Breast epithelium (tissue), 4 donors: ENCODE data around the gene NTSR2. TPM values are rescaled to one million over a fixed set of nuclear protein-coding genes. Genes with fewer than 3 reads are reported as not detected.

Source experiments
- DNase-seq, 2 donors: peaks; one replicate each; pipeline ENCODE4 v3.0.0-alpha.2; 2019; ENCODE audit warnings: low spot score in 2 of 2
- H3K27ac ChIP-seq, 2 donors: fragments of 200-600 bp; sonication (generic) in 1 of 2; one replicate each; pipeline ENCODE4 v1.5.1; 2016 to 2019; ENCODE audit warnings: mild to moderate bottlenecking in 1 of 2
- H3K27me3 ChIP-seq, 2 donors: fragments of 200-600 bp; sonication (generic) in 1 of 2; one replicate each; pipeline versions ENCODE4 v1.5.1 to v1.6.0; 2017 to 2019; ENCODE audit warnings: control low read depth in 1 of 2, mild to moderate bottlenecking in 1 of 2
- H3K36me3 ChIP-seq: fragments of 200-600 bp; one replicate; pipeline ENCODE4 v1.5.1; 2019
- H3K4me1 ChIP-seq, 2 donors: fragments of 200-600 bp; sonication (generic); one replicate each; pipeline ENCODE4 v1.5.1; 2016 to 2019; ENCODE audit warnings: control low read depth in 1 of 2
- H3K4me3 ChIP-seq, 3 donors: fragments of 200-600 bp; sonication (generic); 1 replicate in 2 of 3; 2 replicates in 1 of 3; pipeline ENCODE4 v1.5.1; 2016 to 2019; ENCODE audit warnings: mild to moderate bottlenecking in 3 of 3, moderate library complexity in 2 of 3
- H3K9me3 ChIP-seq, 2 donors: fragments of 200-600 bp; sonication (generic) in 1 of 2; one replicate each; pipeline ENCODE4 v1.5.1; 2016 to 2019; ENCODE audit warnings: control low read depth in 1 of 2
- CTCF ChIP-seq, 3 donors: fragments of 450-650 bp; IDR thresholded peaks; one replicate each; pipeline ENCODE4 v1.5.1; 2016 to 2017; ENCODE audit warnings: antibody characterized with exemption in 3 of 3, mild to moderate bottlenecking in 3 of 3, moderate library complexity in 3 of 3
- POLR2A ChIP-seq: fragments of 450-650 bp; IDR thresholded peaks from one replicate; pipeline ENCODE4 v1.6.1; 2016; ENCODE audit warnings: antibody characterized with exemption, mild to moderate bottlenecking, moderate library complexity
- POLR2AphosphoS5 ChIP-seq, 3 donors: sonication (generic); formaldehyde crosslinking; IDR thresholded peaks; one replicate each; pipeline ENCODE4 v1.6.1; 2017; ENCODE audit warnings: antibody characterized with exemption in 3 of 3
- intact Hi-C: fragments of 100-400 bp; cut with DNase I; formaldehyde crosslinking; loops from one replicate; pipeline ENCODE4 v1.15.1; 2023; ENCODE audit warnings: low total_unique reads
- total RNA-seq, 3 donors: library from RNA; depleted of rRNA; stranded (reverse); fragments of >200 nt; gene quantifications; one replicate each; pipeline ENCODE4 v1.1.0, GENCODE V29; 2016

The NTSR2 gene
- total RNA-seq, 3 donors from 2014 or later, result 0.32 TPM; not detected in 2

- Histone ChIP-seq H3K9me3 (no peaks in the 10 kb centered on the region), H3K4me1 (no peaks in the 10 kb centered on the region), H3K27ac (no peak overlapping the region), H3K27me3 (no peaks in the 10 kb centered on the region), H3K36me3 (no peaks in the 10 kb centered on the region), H3K4me3 (no peak overlapping the region)
- no peak for TF ChIP-seq CTCF (IDR thresholded peaks at IDR 0.05)
- no peak for TF ChIP-seq POLR2AphosphoS5 (IDR thresholded peaks at IDR 0.05)
- no peak for TF ChIP-seq POLR2A
- no peak for DNase-seq
- intact Hi-C loops, result no loop called here
These were observed 35.4 kb downstream of the NTSR2 start for GRCh38 chr2:11634584-11634983.

- intact Hi-C loops, result no loop called here
- no peaks in the 10 kb centered on the region for H3K4me1 ChIP-seq
- no peaks in the 10 kb centered on the region for H3K9me3 ChIP-seq
- no peaks in the 10 kb centered on the region for H3K36me3 ChIP-seq
- no peak overlapping the region for H3K27ac ChIP-seq
- DNase-seq, result no peak
- H3K27me3 ChIP-seq, result no peaks in the 10 kb centered on the region
- TF ChIP-seq POLR2AphosphoS5 (IDR thresholded peaks at IDR 0.05), result no peak
- TF ChIP-seq CTCF (IDR thresholded peaks at IDR 0.05), result no peak
- no peak for TF ChIP-seq POLR2A
- no peak overlapping the region for H3K4me3 ChIP-seq
These were observed 36.0 kb downstream of the NTSR2 start for GRCh38 chr2:11633923-11634478.

- Histone ChIP-seq H3K4me3 (no peak overlapping the region), H3K4me1 (no peaks in the 10 kb centered on the region), H3K27ac (no peak overlapping the region), H3K9me3 (peaks cover 0 to 8% of the 10 kb centered on the region in 2 donors), H3K36me3 (peaks cover 6% of the 10 kb centered on the region), H3K27me3 (no peaks in the 10 kb centered on the region)
- intact Hi-C loops, result no loop called here
- TF ChIP-seq CTCF (IDR thresholded peaks at IDR 0.05) (no peak), POLR2AphosphoS5 (IDR thresholded peaks at IDR 0.05) (no peak), POLR2A (no peak)
- DNase-seq, result no peak
These were observed 38.5 kb downstream of the NTSR2 start for GRCh38 chr2:11631462-11631861.

- peaks cover 0 to 8% of the 10 kb centered on the region in 2 donors for H3K9me3 ChIP-seq
- no peak overlapping the region for H3K27ac ChIP-seq
- intact Hi-C loops, result no loop called here
- TF ChIP-seq POLR2AphosphoS5 (IDR thresholded peaks at IDR 0.05) (no peak), POLR2A (no peak), CTCF (IDR thresholded peaks at IDR 0.05) (no peak)
- no peak overlapping the region for H3K4me3 ChIP-seq
- peaks cover 6% of the 10 kb centered on the region for H3K36me3 ChIP-seq
- no peaks in the 10 kb centered on the region for H3K27me3 ChIP-seq
- no peak for DNase-seq
- H3K4me1 ChIP-seq, result no peaks in the 10 kb centered on the region
These were observed 39.1 kb downstream of the NTSR2 start for GRCh38 chr2:11630855-11631254.

GRCh38 chr2:11629851-11630250, 40.1 kb downstream of the NTSR2 start:
- DNase-seq, result no peak
- Histone ChIP-seq H3K4me3 (no peak overlapping the region), H3K36me3 (peaks cover 6% of the 10 kb centered on the region), H3K9me3 (peaks cover 0 to 8% of the 10 kb centered on the region in 2 donors), H3K27me3 (no peaks in the 10 kb centered on the region), H3K27ac (no peak overlapping the region), H3K4me1 (no peaks in the 10 kb centered on the region)
- no peak for TF ChIP-seq CTCF (IDR thresholded peaks at IDR 0.05)
- no peak for TF ChIP-seq POLR2AphosphoS5 (IDR thresholded peaks at IDR 0.05)
- no peak for TF ChIP-seq POLR2A
- intact Hi-C loops, result no loop called here
